ENCODE measurements around the gene ING5.

DNA sequence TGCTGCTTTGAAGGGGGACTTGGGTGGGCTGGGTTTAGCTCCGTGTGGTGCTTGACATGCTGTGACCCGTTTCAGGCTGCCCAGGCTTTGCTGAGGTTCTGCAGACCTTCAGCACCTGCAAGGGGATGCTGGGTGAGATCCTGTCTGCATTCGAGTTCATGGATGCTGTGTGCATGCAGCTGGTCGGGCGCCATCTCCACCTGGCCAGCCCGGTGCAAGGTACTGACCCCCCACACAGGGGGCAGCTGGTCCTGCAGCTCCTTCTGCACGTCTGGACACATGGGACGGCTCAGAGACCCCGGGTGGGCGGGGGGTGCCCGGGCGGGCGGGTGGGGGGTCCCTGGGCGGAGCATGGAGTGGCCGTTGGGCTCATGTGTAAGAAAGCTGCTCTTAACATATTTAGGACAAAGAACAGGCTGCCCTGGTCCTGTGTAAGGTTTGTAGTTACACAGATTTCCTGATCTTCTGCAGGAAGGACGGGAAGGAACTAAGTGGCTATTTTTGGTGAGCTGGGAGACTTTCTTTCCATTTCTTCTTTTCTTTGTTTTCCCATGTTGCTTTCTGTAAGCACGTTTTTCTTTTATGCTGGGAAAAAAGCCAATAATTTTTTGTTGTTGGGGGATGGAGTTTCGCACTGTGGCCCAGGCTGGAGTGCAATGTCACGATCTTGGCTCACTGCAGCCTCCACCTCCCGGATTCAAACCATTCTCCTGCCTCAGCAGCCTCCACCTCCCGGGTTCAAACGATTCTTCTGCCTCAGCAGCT lies 48.4 kb downstream of the ING5 start:
- TF ChIP-seq, protein P1, sequence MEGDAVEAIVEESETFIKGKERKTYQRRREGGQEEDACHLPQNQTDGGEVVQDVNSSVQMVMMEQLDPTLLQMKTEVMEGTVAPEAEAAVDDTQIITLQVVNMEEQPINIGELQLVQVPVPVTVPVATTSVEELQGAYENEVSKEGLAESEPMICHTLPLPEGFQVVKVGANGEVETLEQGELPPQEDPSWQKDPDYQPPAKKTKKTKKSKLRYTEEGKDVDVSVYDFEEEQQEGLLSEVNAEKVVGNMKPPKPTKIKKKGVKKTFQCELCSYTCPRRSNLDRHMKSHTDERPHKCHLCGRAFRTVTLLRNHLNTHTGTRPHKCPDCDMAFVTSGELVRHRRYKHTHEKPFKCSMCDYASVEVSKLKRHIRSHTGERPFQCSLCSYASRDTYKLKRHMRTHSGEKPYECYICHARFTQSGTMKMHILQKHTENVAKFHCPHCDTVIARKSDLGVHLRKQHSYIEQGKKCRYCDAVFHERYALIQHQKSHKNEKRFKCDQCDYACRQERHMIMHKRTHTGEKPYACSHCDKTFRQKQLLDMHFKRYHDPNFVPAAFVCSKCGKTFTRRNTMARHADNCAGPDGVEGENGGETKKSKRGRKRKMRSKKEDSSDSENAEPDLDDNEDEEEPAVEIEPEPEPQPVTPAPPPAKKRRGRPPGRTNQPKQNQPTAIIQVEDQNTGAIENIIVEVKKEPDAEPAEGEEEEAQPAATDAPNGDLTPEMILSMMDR (conservative IDR thresholded peaks at IDR 0.05; ENCODE audit: low read length) = no peak
- no peak for TF ChIP-seq EZH2phosphoT487 (IDR thresholded peaks at IDR 0.05; ENCODE audit: borderline replicate concordance, low read depth, low read length)

Data from OCI-LY7 (cell line).